SK-N-MC (cell line): Measurements from ENCODE around the gene KCNH5.

Experiments
- EZH2 ChIP-seq: fragments of 200-600 bp; sonication (generic); IDR thresholded peaks from one replicate; pipeline ENCODE4 v1.6.1; 2017; ENCODE audit warnings: antibody characterized with exemption
- POLR2AphosphoS5 ChIP-seq: IDR thresholded peaks from 2 replicates; pipeline ENCODE4 v1.6.1; 2012; ENCODE audit warnings: mild to moderate bottlenecking, low read depth, low read length, borderline replicate concordance

DNA sequence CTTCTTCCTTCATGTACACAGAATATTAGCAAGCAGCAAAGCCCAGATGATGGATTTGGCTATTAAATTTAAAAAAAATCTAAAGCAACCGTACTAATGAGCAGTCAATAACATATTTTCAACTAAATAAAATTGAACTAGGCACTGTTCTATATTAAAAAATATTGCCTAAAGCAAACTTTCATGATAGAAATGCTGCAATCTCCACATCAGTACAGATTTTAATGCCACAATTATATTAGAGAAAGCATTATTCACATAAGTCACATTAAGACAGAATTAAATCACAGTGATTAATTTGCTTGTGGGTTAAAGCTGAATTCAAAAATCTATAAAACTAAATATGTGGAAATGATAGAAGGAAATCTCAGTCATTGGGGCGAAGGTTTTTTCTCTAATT is 200.7 kb downstream of the KCNH5 start:
- TF ChIP-seq EZH2 (no peak), POLR2AphosphoS5 (no peak)
